Measurements from ENCODE around the gene LIMA1. TPM values are rescaled to one million over a fixed set of nuclear protein-coding genes. Genes with fewer than 3 reads are reported as not detected.
A peak's percentile ranks its signal among the peaks of the same experiment; 100 is the strongest.

LIMA1 gene
- total RNA-seq, 2 donors from 2014 or later, result 66.7 to 94.2 TPM

- WGBS, result 30% methylated on average over 1 of the region's 1 CpG
- intact Hi-C loops (cut with DNase I), result no loop called here
- H3K9me3 ChIP-seq, result no peaks in the 10 kb centered on the region
- no peak for DNase-seq (ENCODE audit: low spot score)
- H3K27ac ChIP-seq, result no peak overlapping the region
- TF ChIP-seq POLR2A (IDR thresholded peaks at IDR 0.05) (no peak), CTCF (IDR thresholded peaks at IDR 0.05) (no peak)
- no peaks in the 10 kb centered on the region for H3K27me3 ChIP-seq (replicated peaks; ENCODE audit: insufficient read depth)
- H3K4me3 ChIP-seq, result no peak overlapping the region
- no peaks in the 10 kb centered on the region for H3K36me3 ChIP-seq
- no peaks in the 10 kb centered on the region for H3K4me1 ChIP-seq (replicated peaks)
Observed at GRCh38 chr12:50214018-50214417, 69.3 kb downstream of the LIMA1 start.

- Histone ChIP-seq H3K27ac (no peak overlapping the region), H3K36me3 (no peaks in the 10 kb centered on the region), H3K9me3 (no peaks in the 10 kb centered on the region), H3K27me3 (replicated peaks; ENCODE audit: insufficient read depth) (no peaks in the 10 kb centered on the region), H3K4me3 (no peak overlapping the region), H3K4me1 (replicated peaks) (no peaks in the 10 kb centered on the region)
- DNase-seq (ENCODE audit: low spot score), result no peak
- TF ChIP-seq POLR2AphosphoS5 (IDR thresholded peaks at IDR 0.05) (no peak), CTCF (IDR thresholded peaks at IDR 0.05) (no peak)
- intact Hi-C loops (cut with DNase I), result no loop called here
- 90% methylated on average over 2 of the region's 2 CpGs for WGBS
Observed at GRCh38 chr12:50213439-50213838, 69.9 kb downstream of the LIMA1 start.

DNA sequence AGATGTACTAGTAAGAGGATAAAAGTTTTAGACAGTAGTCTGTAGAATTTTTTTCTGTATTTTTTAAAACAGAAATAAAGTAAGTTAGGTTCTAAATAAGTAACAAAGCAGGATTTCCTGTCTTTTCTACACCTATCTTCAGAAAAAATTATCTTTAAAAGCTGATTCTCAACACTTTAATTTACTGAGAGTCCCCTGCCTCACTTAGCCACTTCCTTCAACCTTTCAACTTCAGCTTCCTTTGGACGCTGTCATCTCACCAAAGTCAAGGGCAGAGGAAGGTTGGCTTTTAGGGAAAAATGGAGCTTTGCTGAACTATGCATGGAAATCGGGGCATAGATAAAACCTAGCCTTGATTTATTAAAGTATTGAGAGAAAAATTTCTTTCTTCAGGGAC lies 71.3 kb downstream of the LIMA1 start:
- H3K27me3 ChIP-seq (replicated peaks; ENCODE audit: insufficient read depth), result no peaks in the 10 kb centered on the region
- H3K4me1 ChIP-seq (replicated peaks), result no peaks in the 10 kb centered on the region
- peak overlapping the region; percentile 19 to 44 for H3K27ac ChIP-seq
- whole genome bisulfite sequencing, result 76% methylated on average over 2 of the region's 2 CpGs
- TF ChIP-seq POLR2AphosphoS5 (IDR thresholded peaks at IDR 0.05), result no peak
- no peak for TF ChIP-seq POLR2A (IDR thresholded peaks at IDR 0.05)
- no peak for TF ChIP-seq CTCF (IDR thresholded peaks at IDR 0.05)
- H3K9me3 ChIP-seq, result no peaks in the 10 kb centered on the region
- no peaks in the 10 kb centered on the region for H3K36me3 ChIP-seq
- H3K4me3 ChIP-seq, result no peak overlapping the region
- intact Hi-C loops (cut with DNase I), result no loop called here
- DNase-seq (ENCODE audit: low spot score), result no peak

GRCh38 chr12:50211392-50212070 lies 71.8 kb downstream of the LIMA1 start:
- Histone ChIP-seq H3K9me3 (no peaks in the 10 kb centered on the region), H3K27me3 (replicated peaks; ENCODE audit: insufficient read depth) (no peaks in the 10 kb centered on the region), H3K27ac (peak overlapping the region; percentile 19 to 44), H3K36me3 (no peaks in the 10 kb centered on the region), H3K4me3 (no peak overlapping the region), H3K4me1 (replicated peaks) (no peaks in the 10 kb centered on the region)
- TF ChIP-seq CTCF (IDR thresholded peaks at IDR 0.05), result no peak
- no peak for TF ChIP-seq POLR2A (IDR thresholded peaks at IDR 0.05)
- TF ChIP-seq POLR2AphosphoS5 (IDR thresholded peaks at IDR 0.05), result no peak
- intact Hi-C loops (cut with DNase I), result no loop called here
- no peak for DNase-seq (ENCODE audit: low spot score)
- 64% methylated on average over 6 of the region's 6 CpGs for WGBS

GRCh38 chr12:50207424-50207823 lies 75.9 kb downstream of the LIMA1 start:
- WGBS, result 96% methylated on average over 2 of the region's 2 CpGs
- Histone ChIP-seq H3K4me1 (replicated peaks) (no peaks in the 10 kb centered on the region), H3K4me3 (no peak overlapping the region), H3K36me3 (no peaks in the 10 kb centered on the region), H3K9me3 (no peaks in the 10 kb centered on the region), H3K27ac (no peak overlapping the region), H3K27me3 (replicated peaks; ENCODE audit: insufficient read depth) (no peaks in the 10 kb centered on the region)
- TF ChIP-seq POLR2A (IDR thresholded peaks at IDR 0.05) (no peak), POLR2AphosphoS5 (IDR thresholded peaks at IDR 0.05) (no peak), CTCF (IDR thresholded peaks at IDR 0.05) (no peak)
- no peak for DNase-seq (ENCODE audit: low spot score)
- intact Hi-C loops (cut with DNase I), result no loop called here
